HEK293 (cell line): ENCODE results near the gene ZNF619.

Source experiments
- AEBP2 ChIP-seq: fragments of 450-650 bp; formaldehyde crosslinking; IDR thresholded peaks from 2 replicates; pipeline ENCODE4 v1.5.1; 2016; ENCODE audit warnings: missing biosample characterization, missing genetic modification characterization, borderline replicate concordance
- FEZF1 ChIP-seq: fragments of 450-650 bp; formaldehyde crosslinking; IDR thresholded peaks from 2 replicates; pipeline ENCODE4 v1.5.1; 2016; ENCODE audit warnings: missing biosample characterization, missing genetic modification characterization
- HOXD13 ChIP-seq: sonication (generic); formaldehyde crosslinking; IDR thresholded peaks from 2 replicates; pipeline ENCODE4 v1.8.0; 2022; ENCODE audit warnings: missing genetic modification reagents, borderline replicate concordance
- MZF1 ChIP-seq: fragments of 450-650 bp; formaldehyde crosslinking; IDR thresholded peaks from 2 replicates; pipeline ENCODE4 v1.5.1; 2017; ENCODE audit warnings: missing biosample characterization, missing genetic modification characterization, borderline replicate concordance
- PRDM4 ChIP-seq: fragments of 450-650 bp; formaldehyde crosslinking; IDR thresholded peaks from 2 replicates; pipeline ENCODE4 v1.5.1; 2017; ENCODE audit warnings: missing biosample characterization, missing genetic modification characterization
- ZBTB11 ChIP-seq: fragments of 450-650 bp; formaldehyde crosslinking; conservative IDR thresholded peaks from 2 replicates; pipeline ENCODE4 v1.5.1; 2016; ENCODE audit warnings: low read depth, missing biosample characterization, missing genetic modification characterization
- ZBTB44 ChIP-seq: fragments of 450-650 bp; IDR thresholded peaks from 2 replicates; pipeline ENCODE4 v1.5.1; 2018; ENCODE audit warnings: missing biosample characterization, mild to moderate bottlenecking, missing genetic modification characterization
- ZFP3 ChIP-seq: fragments of 450-650 bp; formaldehyde crosslinking; IDR thresholded peaks from 2 replicates; pipeline ENCODE4 v1.5.1; 2016; ENCODE audit warnings: low read depth, missing biosample characterization, missing genetic modification characterization
- ZFP69B ChIP-seq: fragments of 450-650 bp; formaldehyde crosslinking; IDR thresholded peaks from 2 replicates; pipeline ENCODE4 v1.5.1; 2016; ENCODE audit warnings: missing biosample characterization, missing genetic modification characterization
- ZNF2 ChIP-seq: fragments of 450-650 bp; formaldehyde crosslinking; IDR thresholded peaks from 2 replicates; pipeline ENCODE4 v1.5.1; 2016; ENCODE audit warnings: missing biosample characterization, missing genetic modification characterization
- ZNF366 ChIP-seq: fragments of 450-650 bp; formaldehyde crosslinking; conservative IDR thresholded peaks from 2 replicates; pipeline ENCODE4 v1.5.1; 2016; ENCODE audit warnings: missing biosample characterization, missing genetic modification characterization
- ZNF394 ChIP-seq: fragments of 450-650 bp; formaldehyde crosslinking; IDR thresholded peaks from 2 replicates; pipeline ENCODE4 v1.5.1; 2016; ENCODE audit warnings: missing biosample characterization, missing genetic modification characterization, mild to moderate bottlenecking, moderate library complexity, borderline replicate concordance
- ZNF433 ChIP-seq: fragments of 450-650 bp; formaldehyde crosslinking; IDR thresholded peaks from 2 replicates; pipeline ENCODE4 v1.5.1; 2016; ENCODE audit warnings: missing biosample characterization, missing genetic modification characterization, low read depth
- ZNF513 ChIP-seq: fragments of 450-650 bp; IDR thresholded peaks from 2 replicates; pipeline ENCODE4 v1.5.1; 2018; ENCODE audit warnings: missing biosample characterization, missing genetic modification characterization
- ZNF518A ChIP-seq: fragments of 450-650 bp; formaldehyde crosslinking; conservative IDR thresholded peaks from 2 replicates; pipeline ENCODE4 v1.5.1; 2016; ENCODE audit warnings: low read depth, missing biosample characterization, missing genetic modification characterization
- ZNF529 ChIP-seq: fragments of 450-650 bp; formaldehyde crosslinking; IDR thresholded peaks from 2 replicates; pipeline ENCODE4 v1.5.1; 2017; ENCODE audit warnings: missing genetic modification characterization, missing biosample characterization; ENCODE audit not compliant: insufficient replicate concordance
- ZNF548 ChIP-seq: fragments of 450-650 bp; formaldehyde crosslinking; IDR thresholded peaks from 2 replicates; pipeline ENCODE4 v1.5.1; 2016; ENCODE audit warnings: missing biosample characterization, missing genetic modification characterization
- ZNF571 ChIP-seq: fragments of 450-650 bp; formaldehyde crosslinking; IDR thresholded peaks from 2 replicates; pipeline ENCODE4 v1.5.0; 2017; ENCODE audit warnings: missing biosample characterization, missing genetic modification characterization
- ZNF692 ChIP-seq: fragments of 450-650 bp; formaldehyde crosslinking; IDR thresholded peaks from 2 replicates; pipeline ENCODE4 v1.5.1; 2016; ENCODE audit warnings: missing biosample characterization, missing genetic modification characterization
- ZNF707 ChIP-seq: fragments of 450-650 bp; formaldehyde crosslinking; IDR thresholded peaks from 2 replicates; pipeline ENCODE4 v1.5.1; 2016; ENCODE audit warnings: missing biosample characterization, missing genetic modification characterization
- ZSCAN23 ChIP-seq: fragments of 450-650 bp; formaldehyde crosslinking; IDR thresholded peaks from 2 replicates; pipeline ENCODE4 v1.5.1; 2016; ENCODE audit warnings: missing biosample characterization, missing genetic modification characterization

Gene ZNF619

GRCh38 chr3:40505599-40506462, 28.9 kb downstream of the ZNF619 start, which contains the start of gene ZNF620 (continued):
- TF ChIP-seq ZNF518A (tag by site-specific recombination) (peak; percentile 92), ZNF394 (no peak), ZNF571 (tag by site-specific recombination) (no peak), ZSCAN23 (tag by site-specific recombination) (no peak), ZNF433 (tag by site-specific recombination) (no peak), FEZF1 (no peak), MZF1 (no peak), ZNF513 (tag by site-specific recombination) (no peak), AEBP2 (tag by site-specific recombination) (no peak), ZNF2 (tag by site-specific recombination) (0 out of 2 replicates have a peak, but pooled peaks have one; percentile 30), ZNF366 (no peak), ZBTB44 (tag by site-specific recombination) (no peak), ZNF692 (no peak), ZFP69B (tag by site-specific recombination) (no peak), ZNF548 (tag by site-specific recombination) (no peak), HOXD13 (no peak), ZNF529 (tag by site-specific recombination) (no peak), ZFP3 (tag by site-specific recombination) (no peak), PRDM4 (tag by site-specific recombination) (no peak), ZNF707 (tag by site-specific recombination) (no peak), ZBTB11 (tag by site-specific recombination) (peak; percentile 80)
